ENCODE results near the gene KIFC1.

Gene KIFC1

DNA sequence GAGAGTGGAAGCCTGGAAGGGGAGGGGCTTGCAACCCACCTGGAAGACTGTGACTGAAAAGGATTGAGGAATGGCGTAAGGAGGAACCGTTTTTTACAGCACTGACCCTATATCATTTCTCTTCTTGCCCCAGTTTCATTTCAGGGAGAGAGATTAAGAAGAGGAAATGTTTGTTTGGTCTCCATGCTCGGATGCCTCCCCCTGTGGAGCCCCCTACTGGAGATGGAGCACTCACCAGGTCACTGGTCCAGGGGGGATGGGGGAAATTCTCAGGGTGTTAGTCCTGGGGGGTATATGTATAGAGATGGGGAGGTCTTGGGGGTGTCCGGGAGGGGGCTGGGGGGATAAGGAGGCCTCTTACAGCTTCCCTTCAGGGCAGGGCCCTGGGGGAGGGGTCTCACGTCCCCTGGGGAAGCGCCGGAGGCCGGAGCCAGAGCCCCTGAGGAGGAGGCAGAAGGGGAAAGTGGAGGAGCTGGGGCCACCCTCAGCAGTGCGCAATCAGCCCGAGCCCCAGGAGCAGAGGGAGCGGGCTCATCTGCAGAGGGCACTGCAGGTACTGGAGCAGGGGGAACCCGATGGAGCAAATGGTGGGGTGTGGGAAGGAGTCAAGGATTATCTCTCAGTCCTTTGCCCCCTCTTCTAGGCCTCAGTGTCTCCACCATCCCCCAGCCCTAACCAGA lies 23.1 kb downstream of the KIFC1 start:
- DNase-seq (ENCODE audit: low read depth, low spot score): no peak
- no peak overlapping the region for H3K4me3 ChIP-seq (ENCODE audit: low read depth, low read length)
- in situ Hi-C loops (cut with HindIII; ENCODE audit: low sequenced_read_pairs): no loop called here
- TF ChIP-seq, protein P1, sequence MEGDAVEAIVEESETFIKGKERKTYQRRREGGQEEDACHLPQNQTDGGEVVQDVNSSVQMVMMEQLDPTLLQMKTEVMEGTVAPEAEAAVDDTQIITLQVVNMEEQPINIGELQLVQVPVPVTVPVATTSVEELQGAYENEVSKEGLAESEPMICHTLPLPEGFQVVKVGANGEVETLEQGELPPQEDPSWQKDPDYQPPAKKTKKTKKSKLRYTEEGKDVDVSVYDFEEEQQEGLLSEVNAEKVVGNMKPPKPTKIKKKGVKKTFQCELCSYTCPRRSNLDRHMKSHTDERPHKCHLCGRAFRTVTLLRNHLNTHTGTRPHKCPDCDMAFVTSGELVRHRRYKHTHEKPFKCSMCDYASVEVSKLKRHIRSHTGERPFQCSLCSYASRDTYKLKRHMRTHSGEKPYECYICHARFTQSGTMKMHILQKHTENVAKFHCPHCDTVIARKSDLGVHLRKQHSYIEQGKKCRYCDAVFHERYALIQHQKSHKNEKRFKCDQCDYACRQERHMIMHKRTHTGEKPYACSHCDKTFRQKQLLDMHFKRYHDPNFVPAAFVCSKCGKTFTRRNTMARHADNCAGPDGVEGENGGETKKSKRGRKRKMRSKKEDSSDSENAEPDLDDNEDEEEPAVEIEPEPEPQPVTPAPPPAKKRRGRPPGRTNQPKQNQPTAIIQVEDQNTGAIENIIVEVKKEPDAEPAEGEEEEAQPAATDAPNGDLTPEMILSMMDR (IDR thresholded peaks at IDR 0.05; ENCODE audit: low read depth, low read length): peak; percentile 56

- in situ Hi-C loops (cut with HindIII; ENCODE audit: low sequenced_read_pairs): no loop called here
- DNase-seq (ENCODE audit: low read depth, low spot score): no peak
- peak overlapping the region; percentile 1 for H3K4me3 ChIP-seq (ENCODE audit: low read depth, low read length)
- TF ChIP-seq, protein P1 (IDR thresholded peaks at IDR 0.05; ENCODE audit: low read depth, low read length): no peak
These were observed 24.2 kb downstream of the KIFC1 start for GRCh38 chr6:33415831-33416230.

- H3K4me3 ChIP-seq (ENCODE audit: low read depth, low read length): peak overlapping the region; percentile 60
- in situ Hi-C loops (cut with HindIII; ENCODE audit: low sequenced_read_pairs): no loop called here
- no peak for DNase-seq (ENCODE audit: low read depth, low spot score)
- TF ChIP-seq, protein P1 (IDR thresholded peaks at IDR 0.05; ENCODE audit: low read depth, low read length): no peak
These were observed 24.9 kb downstream of the KIFC1 start for GRCh38 chr6:33416386-33417127.

GRCh38 chr6:33417128-33417902 lies 25.7 kb downstream of the KIFC1 start:
- in situ Hi-C loops (cut with HindIII; ENCODE audit: low sequenced_read_pairs): no loop called here
- peak overlapping the region; percentile 60 for H3K4me3 ChIP-seq (ENCODE audit: low read depth, low read length)
- DNase-seq (ENCODE audit: low read depth, low spot score): peak; percentile 71
- TF ChIP-seq, protein P1 (IDR thresholded peaks at IDR 0.05; ENCODE audit: low read depth, low read length): no peak

GRCh38 chr6:33417903-33418689 lies 26.5 kb downstream of the KIFC1 start, which contains the start of gene CUTA:
Gene CUTA, minus strand, starts transcription at chr6:33418107. Its CDS starts 107 bp downstream, at chr6:33418000.
- peak; percentile 100 for DNase-seq (ENCODE audit: low read depth, low spot score)
- peak within 1 kb of the TSS; percentile 60 for H3K4me3 ChIP-seq (ENCODE audit: low read depth, low read length)
- TF ChIP-seq, protein P1 (IDR thresholded peaks at IDR 0.05; ENCODE audit: low read depth, low read length): peak; percentile 23
- in situ Hi-C loops (cut with HindIII; ENCODE audit: low sequenced_read_pairs): no loop called here
